Nephron (organoid): ENCODE data around the gene PDCD4.

Source experiments
- H3K27ac Mint-ChIP-seq, 3 experiments: 2 replicates each; pipeline ENCODE4 v1.8.0; 2020; ENCODE audit warnings: mixed read lengths in 3 of 3, mild to moderate bottlenecking in 2 of 3, moderate library complexity in 1 of 3
- H3K27me3 Mint-ChIP-seq: 2 replicates; pipeline ENCODE4 v1.8.0; 2021; ENCODE audit warnings: low read depth, mild to moderate bottlenecking, moderate library complexity, mixed read lengths
- H3K36me3 Mint-ChIP-seq: 2 replicates; pipeline ENCODE4 v1.8.0; 2020; ENCODE audit warnings: low read depth, mixed read lengths
- H3K4me1 Mint-ChIP-seq: 2 replicates; pipeline ENCODE4 v1.8.0; 2020; ENCODE audit warnings: mixed read lengths
- H3K4me3 Mint-ChIP-seq, 3 experiments: 2 replicates each; pipeline ENCODE4 v1.8.0; 2020; ENCODE audit warnings: mild to moderate bottlenecking in 3 of 3, mixed read lengths in 3 of 3, moderate library complexity in 2 of 3
- H3K9me3 Mint-ChIP-seq: 2 replicates; pipeline ENCODE4 v1.8.0; 2020; ENCODE audit warnings: mixed read lengths
- TF ChIP-seq, protein P1 (sequence below), 3 experiments: fragments of 200-600 bp; sonication (generic); IDR thresholded peaks; one replicate each; pipeline ENCODE4 v1.5.0; 2021; ENCODE audit warnings: antibody characterized with exemption in 3 of 3; ENCODE audit not compliant: unreplicated experiment in 3 of 3

PDCD4 gene

DNA sequence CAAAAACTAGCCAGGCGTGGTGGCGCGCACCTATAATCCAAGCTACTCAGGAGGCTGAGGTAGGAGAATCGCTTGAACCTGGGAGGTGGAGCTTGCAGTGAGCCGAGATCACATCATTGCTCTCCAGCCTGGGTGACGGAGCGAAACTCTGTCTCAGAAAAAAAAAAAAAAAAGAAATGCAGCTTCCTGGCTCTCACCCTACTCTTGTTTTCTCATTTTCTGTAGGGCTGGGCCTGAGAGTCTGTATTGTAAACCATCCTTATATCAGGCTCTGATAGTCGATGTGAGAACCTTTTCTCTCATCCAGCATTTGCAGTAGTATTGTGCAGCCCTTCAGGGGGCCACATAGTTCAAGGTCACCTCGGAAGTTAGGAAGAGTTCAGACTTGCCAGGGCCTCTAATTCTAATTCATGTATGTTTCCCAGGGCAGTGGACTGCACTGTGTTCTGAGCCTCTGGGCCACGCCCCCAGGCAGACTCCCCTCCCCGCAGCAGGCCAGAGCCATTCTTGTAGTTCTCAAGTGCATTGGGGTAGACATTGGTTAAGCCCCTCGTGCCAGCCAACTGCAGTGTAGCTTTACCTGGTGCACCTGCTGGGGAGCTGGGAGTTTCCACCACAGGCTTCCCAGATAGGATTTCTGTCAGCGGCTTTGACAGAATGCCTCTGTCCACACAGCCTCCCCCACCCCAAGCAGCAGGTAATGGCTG is 38.3 kb upstream of the PDCD4 start:
- no peak overlapping the region for H3K4me3 Mint-ChIP-seq
- H3K4me1 Mint-ChIP-seq: peaks cover 50% of the 10 kb centered on the region
- H3K9me3 Mint-ChIP-seq: no peaks in the 10 kb centered on the region
- H3K36me3 Mint-ChIP-seq: no peaks in the 10 kb centered on the region
- peaks cover 4% of the 10 kb centered on the region for H3K27me3 Mint-ChIP-seq
- TF ChIP-seq, protein P1, sequence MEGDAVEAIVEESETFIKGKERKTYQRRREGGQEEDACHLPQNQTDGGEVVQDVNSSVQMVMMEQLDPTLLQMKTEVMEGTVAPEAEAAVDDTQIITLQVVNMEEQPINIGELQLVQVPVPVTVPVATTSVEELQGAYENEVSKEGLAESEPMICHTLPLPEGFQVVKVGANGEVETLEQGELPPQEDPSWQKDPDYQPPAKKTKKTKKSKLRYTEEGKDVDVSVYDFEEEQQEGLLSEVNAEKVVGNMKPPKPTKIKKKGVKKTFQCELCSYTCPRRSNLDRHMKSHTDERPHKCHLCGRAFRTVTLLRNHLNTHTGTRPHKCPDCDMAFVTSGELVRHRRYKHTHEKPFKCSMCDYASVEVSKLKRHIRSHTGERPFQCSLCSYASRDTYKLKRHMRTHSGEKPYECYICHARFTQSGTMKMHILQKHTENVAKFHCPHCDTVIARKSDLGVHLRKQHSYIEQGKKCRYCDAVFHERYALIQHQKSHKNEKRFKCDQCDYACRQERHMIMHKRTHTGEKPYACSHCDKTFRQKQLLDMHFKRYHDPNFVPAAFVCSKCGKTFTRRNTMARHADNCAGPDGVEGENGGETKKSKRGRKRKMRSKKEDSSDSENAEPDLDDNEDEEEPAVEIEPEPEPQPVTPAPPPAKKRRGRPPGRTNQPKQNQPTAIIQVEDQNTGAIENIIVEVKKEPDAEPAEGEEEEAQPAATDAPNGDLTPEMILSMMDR (IDR thresholded peaks at IDR 0.05; ENCODE audit: unreplicated experiment in 3 of 3): no peak
- H3K27ac Mint-ChIP-seq: peak overlapping the region; percentile 64 to 97 (median 90)

DNA sequence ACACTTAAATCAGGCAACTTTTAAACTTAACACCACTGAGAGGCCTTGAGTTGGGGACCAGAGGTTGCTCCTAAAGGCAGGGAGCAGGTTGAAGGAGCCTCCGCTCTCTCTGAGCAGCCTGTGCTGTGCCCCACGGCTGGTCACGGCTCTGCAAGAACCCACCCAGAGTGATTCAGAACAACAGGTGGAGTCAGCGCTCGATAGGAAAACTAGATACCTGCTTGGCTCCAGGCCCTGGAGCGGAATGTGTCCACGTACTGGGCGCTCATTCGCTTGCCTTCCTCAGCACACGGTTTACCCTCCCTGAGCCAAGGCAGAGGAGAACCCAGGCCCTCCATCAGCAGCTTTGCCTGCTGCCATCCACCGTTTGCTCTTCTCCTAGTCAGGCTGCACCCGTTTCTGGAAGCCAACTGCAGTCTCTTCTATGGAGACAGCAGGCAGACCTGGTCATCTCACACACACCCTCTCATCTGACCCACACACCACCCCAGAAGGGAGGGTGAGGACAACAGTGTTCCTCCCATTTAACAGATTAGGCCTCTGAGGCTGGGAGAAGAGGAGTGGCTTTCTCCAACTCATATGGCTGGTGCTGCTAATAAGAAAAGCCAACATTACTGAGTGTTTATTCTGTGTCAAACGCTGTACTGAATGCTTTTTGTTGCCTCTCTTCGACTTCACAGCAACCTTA is 37.6 kb upstream of the PDCD4 start:
- Mint-ChIP-seq H3K4me3 (no peak overlapping the region), H3K36me3 (no peaks in the 10 kb centered on the region), H3K27me3 (peaks cover 4% of the 10 kb centered on the region), H3K4me1 (peaks cover 53% of the 10 kb centered on the region), H3K9me3 (no peaks in the 10 kb centered on the region), H3K27ac (peak overlapping the region; percentile 81 to 97 (median 90))
- TF ChIP-seq, protein P1 (IDR thresholded peaks at IDR 0.05; ENCODE audit: unreplicated experiment in 3 of 3): no peak

- H3K36me3 Mint-ChIP-seq: no peaks in the 10 kb centered on the region
- H3K27ac Mint-ChIP-seq: peak overlapping the region; percentile 81 to 97 (median 90)
- peaks cover 4% of the 10 kb centered on the region for H3K27me3 Mint-ChIP-seq
- H3K4me3 Mint-ChIP-seq: peak overlapping the region in 1 of 3 experiments; percentile 59
- no peaks in the 10 kb centered on the region for H3K9me3 Mint-ChIP-seq
- TF ChIP-seq, protein P1 (IDR thresholded peaks at IDR 0.05; ENCODE audit: unreplicated experiment in 3 of 3): no peak
- H3K4me1 Mint-ChIP-seq: peaks cover 56% of the 10 kb centered on the region
Measured at GRCh38 chr10:110834629-110835301, 37.0 kb upstream of the PDCD4 start.

- TF ChIP-seq, protein P1 (IDR thresholded peaks at IDR 0.05; ENCODE audit: unreplicated experiment in 3 of 3): no peak
Measured at GRCh38 chr10:110835841-110836240, 35.9 kb upstream of the PDCD4 start.

DNA sequence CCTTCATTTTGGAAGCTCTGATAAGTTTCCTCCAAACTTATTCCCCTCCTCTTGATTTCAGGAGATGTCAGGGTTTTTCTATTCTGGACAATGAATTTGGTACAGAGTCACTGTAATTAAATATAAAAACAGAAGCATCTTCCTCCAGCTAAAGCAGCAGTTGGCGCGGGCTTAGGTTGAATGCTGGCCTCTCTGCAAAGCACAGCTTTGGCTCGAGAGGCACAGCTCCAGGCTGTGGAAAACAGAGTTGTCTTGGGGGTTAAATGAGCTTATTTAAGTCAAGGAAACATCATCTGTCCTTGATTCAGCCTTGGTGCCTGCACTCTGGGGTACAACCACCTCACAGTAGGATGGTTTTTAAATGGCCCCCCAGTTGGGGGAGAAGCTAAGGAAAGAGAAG is 35.0 kb upstream of the PDCD4 start:
- Mint-ChIP-seq H3K9me3 (no peaks in the 10 kb centered on the region), H3K36me3 (no peaks in the 10 kb centered on the region), H3K4me1 (peaks cover 56% of the 10 kb centered on the region), H3K27me3 (peaks cover 3% of the 10 kb centered on the region), H3K4me3 (peak overlapping the region in 1 of 3 experiments; percentile 23), H3K27ac (peak overlapping the region; percentile 81 to 89 (median 87))
- TF ChIP-seq, protein P1 (IDR thresholded peaks at IDR 0.05; ENCODE audit: unreplicated experiment in 3 of 3): no peak

More at GRCh38 chr10:110835841-110836240, 35.9 kb upstream of the PDCD4 start:
- Mint-ChIP-seq H3K4me3 (no peak overlapping the region), H3K4me1 (peaks cover 56% of the 10 kb centered on the region), H3K9me3 (no peaks in the 10 kb centered on the region), H3K36me3 (no peaks in the 10 kb centered on the region), H3K27me3 (peaks cover 5% of the 10 kb centered on the region), H3K27ac (peak overlapping the region; percentile 68 to 87 (median 81))
